ENCODE data around the gene PRKCSH. TPM values are rescaled to one million over a fixed set of nuclear protein-coding genes. Genes with fewer than 3 reads are reported as not detected.

PRKCSH gene
- total and polyA plus RNA-seq, 2 experiments from 2014 or later = 85.3 to 130 TPM

DNA sequence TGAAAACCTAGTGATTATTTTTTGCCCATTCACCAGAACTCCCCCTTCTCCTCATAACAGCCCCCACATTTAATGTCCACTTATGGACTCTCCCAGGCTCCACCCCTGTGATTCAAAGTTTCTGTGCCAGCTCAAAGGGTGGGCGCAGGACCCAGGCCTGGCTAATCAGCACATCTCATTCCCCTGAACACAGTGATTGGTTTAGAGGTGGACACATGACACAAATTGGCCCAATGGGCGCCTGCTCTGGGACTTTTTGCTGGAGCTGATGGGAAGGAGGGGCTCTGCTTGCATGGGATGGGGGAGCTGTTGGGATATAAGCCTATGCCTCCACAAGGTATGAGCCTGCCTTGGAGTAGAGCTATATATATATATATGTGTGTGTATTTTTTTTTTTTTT lies 45.1 kb upstream of the PRKCSH start:
- H3K36me3 Mint-ChIP-seq (ENCODE audit: low read depth) = peaks cover 14% of the 10 kb centered on the region

DNA sequence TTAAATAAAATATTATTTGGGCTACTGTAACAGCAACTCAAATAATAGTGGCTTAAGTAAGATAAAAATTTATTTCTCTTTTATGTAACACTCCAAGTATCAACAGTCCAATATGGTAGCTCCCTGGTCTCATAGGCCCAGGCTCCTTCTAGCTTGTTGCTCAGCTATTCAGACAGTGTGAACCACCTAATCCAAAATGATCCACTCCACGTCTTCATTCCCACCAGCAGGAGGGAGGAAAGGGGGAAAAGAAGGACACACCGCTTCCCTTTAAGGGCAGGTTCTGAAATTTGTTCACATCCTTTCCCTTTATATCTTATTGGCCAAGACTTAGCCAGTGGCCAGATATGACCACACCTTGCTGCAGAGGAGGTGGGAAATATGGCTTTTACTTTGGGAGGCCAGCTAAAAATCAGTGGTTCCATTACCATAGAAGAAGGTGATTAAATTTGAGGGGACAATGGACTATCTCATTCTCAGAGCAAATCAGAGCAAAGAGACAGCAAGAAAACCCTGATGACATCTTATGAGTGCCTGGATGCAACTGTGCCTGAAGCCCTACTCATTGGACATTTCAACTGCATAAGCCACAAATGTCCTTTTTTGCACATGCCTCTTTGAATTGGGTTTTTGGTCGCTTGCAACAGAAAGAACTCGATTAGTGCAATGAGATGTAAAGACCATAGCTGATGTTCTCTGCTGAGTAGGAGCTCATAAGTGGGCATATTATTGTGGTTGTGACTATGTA lies 44.3 kb upstream of the PRKCSH start:
- ATAC-seq (no peak), DNase-seq (ENCODE audit: low spot score) (peak; percentile 27)
- H3K36me3 ChIP-seq (ENCODE audit: insufficient read depth) = no peaks in the 10 kb centered on the region
- H3K9me2 ChIP-seq (ENCODE audit: insufficient read depth) = no peaks in the 10 kb centered on the region
- TF ChIP-seq EZH2 (IDR thresholded peaks at IDR 0.05; ENCODE audit: low read depth, unreplicated experiment) (no peak), ZNF331 (CRISPR knock-in tag; IDR thresholded peaks at IDR 0.05; ENCODE audit: low read depth) (no peak)
- TF ChIP-seq, protein P1, sequence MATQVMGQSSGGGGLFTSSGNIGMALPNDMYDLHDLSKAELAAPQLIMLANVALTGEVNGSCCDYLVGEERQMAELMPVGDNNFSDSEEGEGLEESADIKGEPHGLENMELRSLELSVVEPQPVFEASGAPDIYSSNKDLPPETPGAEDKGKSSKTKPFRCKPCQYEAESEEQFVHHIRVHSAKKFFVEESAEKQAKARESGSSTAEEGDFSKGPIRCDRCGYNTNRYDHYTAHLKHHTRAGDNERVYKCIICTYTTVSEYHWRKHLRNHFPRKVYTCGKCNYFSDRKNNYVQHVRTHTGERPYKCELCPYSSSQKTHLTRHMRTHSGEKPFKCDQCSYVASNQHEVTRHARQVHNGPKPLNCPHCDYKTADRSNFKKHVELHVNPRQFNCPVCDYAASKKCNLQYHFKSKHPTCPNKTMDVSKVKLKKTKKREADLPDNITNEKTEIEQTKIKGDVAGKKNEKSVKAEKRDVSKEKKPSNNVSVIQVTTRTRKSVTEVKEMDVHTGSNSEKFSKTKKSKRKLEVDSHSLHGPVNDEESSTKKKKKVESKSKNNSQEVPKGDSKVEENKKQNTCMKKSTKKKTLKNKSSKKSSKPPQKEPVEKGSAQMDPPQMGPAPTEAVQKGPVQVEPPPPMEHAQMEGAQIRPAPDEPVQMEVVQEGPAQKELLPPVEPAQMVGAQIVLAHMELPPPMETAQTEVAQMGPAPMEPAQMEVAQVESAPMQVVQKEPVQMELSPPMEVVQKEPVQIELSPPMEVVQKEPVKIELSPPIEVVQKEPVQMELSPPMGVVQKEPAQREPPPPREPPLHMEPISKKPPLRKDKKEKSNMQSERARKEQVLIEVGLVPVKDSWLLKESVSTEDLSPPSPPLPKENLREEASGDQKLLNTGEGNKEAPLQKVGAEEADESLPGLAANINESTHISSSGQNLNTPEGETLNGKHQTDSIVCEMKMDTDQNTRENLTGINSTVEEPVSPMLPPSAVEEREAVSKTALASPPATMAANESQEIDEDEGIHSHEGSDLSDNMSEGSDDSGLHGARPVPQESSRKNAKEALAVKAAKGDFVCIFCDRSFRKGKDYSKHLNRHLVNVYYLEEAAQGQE (IDR thresholded peaks at IDR 0.05; ENCODE audit: unreplicated experiment) = no peak
- TF ChIP-seq, protein P2, sequence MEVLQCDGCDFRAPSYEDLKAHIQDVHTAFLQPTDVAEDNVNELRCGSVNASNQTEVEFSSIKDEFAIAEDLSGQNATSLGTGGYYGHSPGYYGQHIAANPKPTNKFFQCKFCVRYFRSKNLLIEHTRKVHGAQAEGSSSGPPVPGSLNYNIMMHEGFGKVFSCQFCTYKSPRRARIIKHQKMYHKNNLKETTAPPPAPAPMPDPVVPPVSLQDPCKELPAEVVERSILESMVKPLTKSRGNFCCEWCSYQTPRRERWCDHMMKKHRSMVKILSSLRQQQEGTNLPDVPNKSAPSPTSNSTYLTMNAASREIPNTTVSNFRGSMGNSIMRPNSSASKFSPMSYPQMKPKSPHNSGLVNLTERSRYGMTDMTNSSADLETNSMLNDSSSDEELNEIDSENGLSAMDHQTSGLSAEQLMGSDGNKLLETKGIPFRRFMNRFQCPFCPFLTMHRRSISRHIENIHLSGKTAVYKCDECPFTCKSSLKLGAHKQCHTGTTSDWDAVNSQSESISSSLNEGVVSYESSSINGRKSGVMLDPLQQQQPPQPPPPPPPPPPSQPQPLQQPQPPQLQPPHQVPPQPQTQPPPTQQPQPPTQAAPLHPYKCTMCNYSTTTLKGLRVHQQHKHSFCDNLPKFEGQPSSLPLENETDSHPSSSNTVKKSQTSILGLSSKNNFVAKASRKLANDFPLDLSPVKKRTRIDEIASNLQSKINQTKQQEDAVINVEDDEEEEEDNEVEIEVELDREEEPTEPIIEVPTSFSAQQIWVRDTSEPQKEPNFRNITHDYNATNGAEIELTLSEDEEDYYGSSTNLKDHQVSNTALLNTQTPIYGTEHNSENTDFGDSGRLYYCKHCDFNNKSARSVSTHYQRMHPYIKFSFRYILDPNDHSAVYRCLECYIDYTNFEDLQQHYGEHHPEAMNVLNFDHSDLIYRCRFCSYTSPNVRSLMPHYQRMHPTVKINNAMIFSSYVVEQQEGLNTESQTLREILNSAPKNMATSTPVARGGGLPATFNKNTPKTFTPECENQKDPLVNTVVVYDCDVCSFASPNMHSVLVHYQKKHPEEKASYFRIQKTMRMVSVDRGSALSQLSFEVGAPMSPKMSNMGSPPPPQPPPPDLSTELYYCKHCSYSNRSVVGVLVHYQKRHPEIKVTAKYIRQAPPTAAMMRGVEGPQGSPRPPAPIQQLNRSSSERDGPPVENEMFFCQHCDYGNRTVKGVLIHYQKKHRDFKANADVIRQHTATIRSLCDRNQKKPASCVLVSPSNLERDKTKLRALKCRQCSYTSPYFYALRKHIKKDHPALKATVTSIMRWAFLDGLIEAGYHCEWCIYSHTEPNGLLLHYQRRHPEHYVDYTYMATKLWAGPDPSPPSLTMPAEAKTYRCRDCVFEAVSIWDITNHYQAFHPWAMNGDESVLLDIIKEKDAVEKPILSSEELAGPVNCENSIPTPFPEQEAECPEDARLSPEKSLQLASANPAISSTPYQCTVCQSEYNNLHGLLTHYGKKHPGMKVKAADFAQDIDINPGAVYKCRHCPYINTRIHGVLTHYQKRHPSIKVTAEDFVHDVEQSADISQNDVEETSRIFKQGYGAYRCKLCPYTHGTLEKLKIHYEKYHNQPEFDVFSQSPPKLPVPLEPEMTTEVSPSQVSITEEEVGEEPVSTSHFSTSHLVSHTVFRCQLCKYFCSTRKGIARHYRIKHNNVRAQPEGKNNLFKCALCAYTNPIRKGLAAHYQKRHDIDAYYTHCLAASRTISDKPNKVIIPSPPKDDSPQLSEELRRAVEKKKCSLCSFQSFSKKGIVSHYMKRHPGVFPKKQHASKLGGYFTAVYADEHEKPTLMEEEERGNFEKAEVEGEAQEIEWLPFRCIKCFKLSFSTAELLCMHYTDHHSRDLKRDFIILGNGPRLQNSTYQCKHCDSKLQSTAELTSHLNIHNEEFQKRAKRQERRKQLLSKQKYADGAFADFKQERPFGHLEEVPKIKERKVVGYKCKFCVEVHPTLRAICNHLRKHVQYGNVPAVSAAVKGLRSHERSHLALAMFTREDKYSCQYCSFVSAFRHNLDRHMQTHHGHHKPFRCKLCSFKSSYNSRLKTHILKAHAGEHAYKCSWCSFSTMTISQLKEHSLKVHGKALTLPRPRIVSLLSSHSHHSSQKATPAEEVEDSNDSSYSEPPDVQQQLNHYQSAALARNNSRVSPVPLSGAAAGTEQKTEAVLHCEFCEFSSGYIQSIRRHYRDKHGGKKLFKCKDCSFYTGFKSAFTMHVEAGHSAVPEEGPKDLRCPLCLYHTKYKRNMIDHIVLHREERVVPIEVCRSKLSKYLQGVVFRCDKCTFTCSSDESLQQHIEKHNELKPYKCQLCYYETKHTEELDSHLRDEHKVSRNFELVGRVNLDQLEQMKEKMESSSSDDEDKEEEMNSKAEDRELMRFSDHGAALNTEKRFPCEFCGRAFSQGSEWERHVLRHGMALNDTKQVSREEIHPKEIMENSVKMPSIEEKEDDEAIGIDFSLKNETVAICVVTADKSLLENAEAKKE (CRISPR knock-in tag; IDR thresholded peaks at IDR 0.05) = no peak
- H3K27ac ChIP-seq (ENCODE audit: low read depth) = no peak overlapping the region
- H3K27me3 ChIP-seq (ENCODE audit: insufficient read depth) = no peaks in the 10 kb centered on the region
- no peaks in the 10 kb centered on the region for H4K20me1 ChIP-seq (replicated peaks; ENCODE audit: insufficient read depth)
- H3K4me3 ChIP-seq = no peak overlapping the region
- peaks cover 4% of the 10 kb centered on the region for H3K27me3 Mint-ChIP-seq (ENCODE audit: insufficient read depth, low read depth, poor library complexity)
- H3F3A ChIP-seq (replicated peaks; ENCODE audit: low read depth) = 0 out of 2 replicates have a peak, but pooled peaks cover 5% of the 10 kb centered on the region
- no peak overlapping the region for H3K4me3 Mint-ChIP-seq
- H3K9me3 Mint-ChIP-seq = peaks cover 9% of the 10 kb centered on the region; the same call in 2 of the 3 replicates
- peaks cover 5% of the 10 kb centered on the region for H3K4me1 Mint-ChIP-seq
- H3K79me2 ChIP-seq (replicated peaks; ENCODE audit: insufficient read depth) = no peaks in the 10 kb centered on the region
- no peak overlapping the region for H3K27ac Mint-ChIP-seq
- H3K4me2 ChIP-seq = no peak overlapping the region
- no peak overlapping the region for H2AFZ ChIP-seq
- 0 out of 2 replicates have a peak, but pooled peaks cover 6% of the 10 kb centered on the region for H3K4me1 ChIP-seq (ENCODE audit: insufficient read depth)
- peaks cover 15% of the 10 kb centered on the region for H3K36me3 Mint-ChIP-seq (ENCODE audit: low read depth)

More for the DNA sequence above, 45.1 kb upstream of the PRKCSH start:
- no peaks in the 10 kb centered on the region for H3K79me2 ChIP-seq (replicated peaks; ENCODE audit: insufficient read depth)
- H3K27ac Mint-ChIP-seq = no peak overlapping the region
- H3K4me1 ChIP-seq (ENCODE audit: insufficient read depth) = 0 out of 2 replicates have a peak, but pooled peaks cover 3% of the 10 kb centered on the region
- TF ChIP-seq STAT1 (IDR thresholded peaks at IDR 0.05; ENCODE audit: unreplicated experiment) (no peak), ZNF114 (CRISPR knock-in tag; IDR thresholded peaks at IDR 0.05) (no peak)
- TF ChIP-seq, protein P3, sequence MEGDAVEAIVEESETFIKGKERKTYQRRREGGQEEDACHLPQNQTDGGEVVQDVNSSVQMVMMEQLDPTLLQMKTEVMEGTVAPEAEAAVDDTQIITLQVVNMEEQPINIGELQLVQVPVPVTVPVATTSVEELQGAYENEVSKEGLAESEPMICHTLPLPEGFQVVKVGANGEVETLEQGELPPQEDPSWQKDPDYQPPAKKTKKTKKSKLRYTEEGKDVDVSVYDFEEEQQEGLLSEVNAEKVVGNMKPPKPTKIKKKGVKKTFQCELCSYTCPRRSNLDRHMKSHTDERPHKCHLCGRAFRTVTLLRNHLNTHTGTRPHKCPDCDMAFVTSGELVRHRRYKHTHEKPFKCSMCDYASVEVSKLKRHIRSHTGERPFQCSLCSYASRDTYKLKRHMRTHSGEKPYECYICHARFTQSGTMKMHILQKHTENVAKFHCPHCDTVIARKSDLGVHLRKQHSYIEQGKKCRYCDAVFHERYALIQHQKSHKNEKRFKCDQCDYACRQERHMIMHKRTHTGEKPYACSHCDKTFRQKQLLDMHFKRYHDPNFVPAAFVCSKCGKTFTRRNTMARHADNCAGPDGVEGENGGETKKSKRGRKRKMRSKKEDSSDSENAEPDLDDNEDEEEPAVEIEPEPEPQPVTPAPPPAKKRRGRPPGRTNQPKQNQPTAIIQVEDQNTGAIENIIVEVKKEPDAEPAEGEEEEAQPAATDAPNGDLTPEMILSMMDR (conservative IDR thresholded peaks at IDR 0.05; ENCODE audit: low read depth in 2 of 2) = no peak
- no peak overlapping the region for H3K4me3 Mint-ChIP-seq
- H4K20me1 ChIP-seq (replicated peaks; ENCODE audit: insufficient read depth) = no peaks in the 10 kb centered on the region
- H2AFZ ChIP-seq = no peak overlapping the region
- DNase-seq (ENCODE audit: low spot score) (peak; percentile 18), ATAC-seq (no peak)
- H3K27ac ChIP-seq (ENCODE audit: low read depth) = no peak overlapping the region
- peaks cover 4% of the 10 kb centered on the region for H3K4me1 Mint-ChIP-seq
- H3K9me2 ChIP-seq (ENCODE audit: insufficient read depth) = no peaks in the 10 kb centered on the region
- H3K4me2 ChIP-seq = no peak overlapping the region
- no peaks in the 10 kb centered on the region for H3K27me3 ChIP-seq (ENCODE audit: insufficient read depth)
- peaks cover 9% of the 10 kb centered on the region; the same call in 2 of the 3 replicates for H3K9me3 Mint-ChIP-seq
- H3K27me3 Mint-ChIP-seq (ENCODE audit: insufficient read depth, low read depth, poor library complexity) = peaks cover 4% of the 10 kb centered on the region
- H3F3A ChIP-seq (replicated peaks; ENCODE audit: low read depth) = 0 out of 2 replicates have a peak, but pooled peaks cover 3% of the 10 kb centered on the region
- no peak overlapping the region for H3K4me3 ChIP-seq
- H3K36me3 ChIP-seq (ENCODE audit: insufficient read depth) = no peaks in the 10 kb centered on the region

Measured in GM23338 (cell line).